HG03159 (cell line): ENCODE results near the gene ANKRD36.
"Not testable (repeated sequence)": the region's sequence is repeated elsewhere in the genome, so short reads cannot be mapped to it uniquely, and the experiment has no call there.

Source experiments
- ATAC-seq: cut with Tn5 transposase; IDR thresholded peaks from one replicate; pipeline ENCODE4 v1.9.1; 2021; ENCODE audit warnings: mild to moderate bottlenecking, moderate library complexity; ENCODE audit not compliant: unreplicated experiment

The ANKRD36 gene

DNA sequence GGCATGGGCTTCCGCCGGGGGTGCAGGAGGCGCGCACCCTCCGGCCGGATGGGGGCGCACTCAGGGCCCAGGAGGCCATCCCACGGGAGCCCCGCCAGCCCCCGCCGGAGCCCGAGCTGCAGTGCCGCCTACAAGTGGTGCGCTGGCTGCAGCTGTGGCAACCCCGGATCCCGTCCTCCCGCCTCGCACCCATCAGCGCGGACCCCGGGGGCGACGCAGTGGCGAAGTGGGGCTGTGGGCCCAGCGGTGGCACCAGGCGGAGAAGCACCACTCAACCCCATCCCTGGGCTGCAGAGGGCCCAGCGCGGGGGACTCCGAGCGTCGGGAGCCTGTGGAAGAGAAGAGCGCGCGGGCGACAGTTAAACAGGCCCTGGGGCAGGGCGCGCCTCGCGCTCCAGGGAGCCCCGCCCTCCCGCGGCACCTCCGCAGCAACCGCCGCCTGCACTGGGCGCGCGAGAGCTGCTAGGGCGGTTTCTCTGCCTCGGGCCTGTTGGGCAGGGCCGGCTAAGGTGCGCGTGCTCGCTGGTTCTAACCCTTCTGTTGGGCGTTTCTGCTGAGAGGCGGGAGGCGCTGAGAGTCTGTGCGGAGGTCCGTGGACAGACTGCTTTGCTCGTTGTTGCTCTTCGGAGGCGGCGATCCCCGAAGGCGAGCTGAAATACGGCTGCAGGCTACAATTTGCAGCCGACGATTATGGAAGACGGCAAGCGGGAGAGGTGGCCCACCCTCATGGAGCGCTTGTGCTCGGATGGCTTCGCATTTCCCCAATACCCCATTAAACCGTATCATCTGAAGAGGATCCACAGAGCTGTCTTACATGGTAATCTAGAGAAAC, at the start of gene ANKRD36:
Gene ANKRD36 (plus strand): TSS at position 104 of the 832 bp plus-strand sequence. CDS start 587 bp downstream, at position 691.
- peak; percentile 93 for ATAC-seq

DNA sequence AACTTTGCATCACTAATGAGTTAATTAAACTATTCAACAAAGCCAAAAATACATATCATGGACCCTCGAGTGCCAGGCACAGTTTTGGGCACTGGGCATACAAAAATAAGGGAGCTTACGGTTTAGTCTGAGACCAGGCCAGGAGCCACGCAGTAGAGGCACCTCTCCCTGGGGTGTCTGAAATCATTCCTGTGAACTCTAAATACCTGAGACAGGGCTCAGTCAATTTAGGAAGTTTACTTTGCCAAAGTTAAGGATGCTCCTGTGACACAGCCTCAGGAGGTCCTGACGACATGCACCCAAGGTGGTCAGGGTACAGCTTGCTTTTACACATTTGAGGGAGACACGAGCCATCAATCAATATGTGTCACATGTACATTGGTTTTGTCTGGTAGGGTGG, 46.9 kb upstream of the ANKRD36 start:
- ATAC-seq, result not testable (repeated sequence)

GRCh38 chr2:97067279-97068004, 45.5 kb upstream of the ANKRD36 start:
- ATAC-seq, result no peak

- ATAC-seq, result no peak
Observed at GRCh38 chr2:97068074-97068473, 44.9 kb upstream of the ANKRD36 start.

DNA sequence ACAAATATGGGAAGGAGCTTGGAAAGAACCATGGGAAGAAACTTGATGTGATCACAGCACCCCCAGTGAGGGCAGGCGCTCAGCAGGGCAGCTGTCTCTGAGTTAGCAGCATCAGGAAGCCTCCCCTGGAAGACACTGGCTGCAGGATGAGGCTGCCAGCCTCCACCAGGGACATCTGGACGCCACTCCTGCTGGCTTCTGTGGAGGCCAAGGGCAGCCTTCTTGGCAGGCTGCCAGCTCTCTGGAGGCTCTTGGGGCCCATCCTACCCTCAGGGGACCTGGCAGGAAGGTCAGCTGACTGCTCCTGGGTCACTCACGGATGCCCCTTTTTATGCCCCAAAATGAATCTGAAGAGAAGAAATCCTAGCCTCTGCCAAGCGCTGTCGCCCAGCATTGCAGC, 44.2 kb upstream of the ANKRD36 start:
- ATAC-seq, result not testable (repeated sequence)

- ATAC-seq, result not testable (repeated sequence)
Observed at GRCh38 chr2:97070915-97071314, 42.0 kb upstream of the ANKRD36 start.

GRCh38 chr2:97077213-97077612, 35.7 kb upstream of the ANKRD36 start:
- ATAC-seq, result not testable (repeated sequence)

- ATAC-seq, result not testable (repeated sequence)
Observed at GRCh38 chr2:97080855-97081254, 32.1 kb upstream of the ANKRD36 start.

DNA sequence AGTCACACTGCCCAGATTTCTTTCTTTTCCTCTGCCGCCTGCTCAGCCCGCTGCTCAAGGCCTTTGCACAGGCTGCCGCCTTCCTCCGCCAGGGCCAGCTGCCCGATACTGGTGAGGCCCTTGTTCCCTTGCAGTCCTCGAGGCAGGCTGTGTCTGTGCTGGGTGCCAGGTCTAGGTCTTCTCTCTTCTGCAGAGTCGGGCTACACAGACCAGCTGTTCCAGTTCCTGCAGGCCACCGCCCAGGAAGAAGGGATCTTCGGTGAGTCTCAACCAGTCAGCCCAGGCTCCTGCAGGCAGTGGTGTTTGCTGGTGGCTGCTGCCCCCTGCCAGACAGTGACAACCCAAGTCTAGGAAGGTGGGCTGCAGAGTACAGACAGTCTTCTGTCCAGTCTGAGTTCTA, 30.7 kb upstream of the ANKRD36 start:
- not testable (repeated sequence) for ATAC-seq

GRCh38 chr2:97083516-97083915, 29.4 kb upstream of the ANKRD36 start:
- ATAC-seq, result not testable (repeated sequence)

DNA sequence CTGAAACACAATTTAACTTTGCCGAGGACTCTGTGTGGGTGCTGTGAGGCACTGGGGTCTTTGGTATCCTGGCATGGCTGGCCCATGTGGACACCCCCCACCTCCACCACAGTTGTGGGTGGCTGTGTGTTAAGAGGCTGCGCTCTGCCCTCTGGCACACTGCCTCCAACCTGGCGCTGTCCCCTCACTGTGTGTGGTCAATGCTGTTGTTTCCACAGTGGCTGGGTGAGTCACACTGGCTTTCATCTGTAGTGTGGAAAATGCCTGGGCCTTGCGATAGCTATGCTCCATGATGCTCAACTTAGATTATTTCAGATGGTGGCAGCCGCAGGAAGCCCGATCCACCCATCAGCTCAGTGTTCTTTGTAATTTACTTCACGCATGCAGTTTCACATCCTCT, 27.9 kb upstream of the ANKRD36 start:
- ATAC-seq, result not testable (repeated sequence)

DNA sequence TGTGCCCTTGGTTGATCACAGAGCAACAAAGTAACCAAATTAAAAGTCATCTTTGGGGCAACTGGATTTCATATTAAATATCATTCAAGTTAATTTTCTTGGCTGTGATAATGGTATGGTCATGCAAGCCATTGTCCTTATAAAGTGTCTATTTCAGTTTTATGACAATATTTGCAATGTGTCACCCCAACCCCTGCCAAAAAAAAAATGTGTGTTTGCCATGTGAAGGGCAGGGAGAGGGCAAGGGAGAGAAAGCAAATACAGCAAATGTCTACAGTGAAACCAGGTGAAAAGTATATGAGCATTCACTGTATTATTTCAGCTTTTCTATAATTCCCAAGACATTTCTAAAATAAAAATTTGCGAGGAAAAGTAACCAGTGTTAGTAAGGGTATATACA, 24.2 kb upstream of the ANKRD36 start:
- not testable (repeated sequence) for ATAC-seq

- ATAC-seq, result not testable (repeated sequence)
Observed at GRCh38 chr2:97092946-97093345, 20.0 kb upstream of the ANKRD36 start.

DNA sequence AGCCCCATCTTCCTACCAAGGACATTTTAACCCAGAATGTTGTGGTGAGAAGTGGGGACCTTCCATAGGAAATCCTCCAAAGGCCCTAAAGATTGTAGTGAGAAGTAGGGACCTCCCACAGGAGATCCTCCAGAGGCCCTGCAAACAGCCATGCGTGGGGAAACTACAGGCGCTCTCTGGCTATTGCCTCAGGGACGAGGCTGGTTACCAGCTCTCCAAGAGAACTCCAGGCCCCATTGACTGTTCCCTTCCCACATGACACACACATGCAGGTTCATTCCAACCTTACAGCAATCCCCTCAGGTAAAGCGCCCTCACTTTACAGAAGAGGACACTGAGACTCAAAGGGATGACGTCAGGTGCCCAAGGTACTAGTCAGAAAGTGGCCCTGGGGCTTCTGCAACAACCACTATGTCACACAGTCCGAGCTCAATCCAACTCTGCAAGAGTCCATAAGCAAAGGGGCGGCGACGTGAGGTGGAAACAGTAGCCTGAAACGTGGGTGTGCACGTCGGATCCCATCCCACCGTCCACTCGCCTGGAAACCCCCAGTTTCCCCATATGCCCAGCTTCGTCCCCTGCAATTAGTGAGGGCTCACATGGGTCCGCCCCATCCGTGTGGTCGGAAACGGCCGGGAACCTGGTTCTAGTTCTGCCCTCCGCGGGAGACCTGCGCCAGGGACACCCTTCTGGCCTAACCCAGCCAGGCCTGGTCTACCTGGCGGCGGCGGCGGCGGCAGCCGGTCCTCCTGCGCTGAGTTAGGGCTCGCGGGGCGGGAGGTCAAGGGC, 18.8 kb upstream of the ANKRD36 start:
- ATAC-seq, result peak; percentile 22

GRCh38 chr2:97094772-97095611, 18.0 kb upstream of the ANKRD36 start, which contains the start of gene FAHD2B:
Gene FAHD2B, minus strand, starts transcription at chr2:97094882. Its CDS starts 3,176 bp downstream, at chr2:97091706.
- ATAC-seq, result peak; percentile 79

DNA sequence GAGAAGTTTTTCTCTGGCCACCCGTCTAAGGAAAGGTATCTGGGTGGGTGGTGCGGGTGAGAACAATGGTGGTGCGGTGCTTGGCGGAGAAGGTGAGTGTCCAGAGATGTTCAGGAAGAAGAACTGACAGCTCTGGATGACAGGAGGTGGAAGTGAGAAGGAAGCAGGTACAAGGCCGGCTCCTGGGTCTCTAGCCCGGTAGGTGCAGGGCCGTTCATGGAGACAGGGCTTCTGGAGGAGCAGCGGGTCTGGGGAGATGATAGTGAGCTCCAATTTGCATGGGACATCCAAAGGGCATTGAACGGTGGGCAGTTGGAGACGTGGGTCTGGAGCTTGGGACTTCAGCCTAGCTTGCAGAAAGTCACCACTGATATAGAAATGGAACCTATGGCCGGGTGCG, 17.3 kb upstream of the ANKRD36 start:
- ATAC-seq, result no peak

GRCh38 chr2:97098786-97099372, 14.1 kb upstream of the ANKRD36 start:
- not testable (repeated sequence) for ATAC-seq

DNA sequence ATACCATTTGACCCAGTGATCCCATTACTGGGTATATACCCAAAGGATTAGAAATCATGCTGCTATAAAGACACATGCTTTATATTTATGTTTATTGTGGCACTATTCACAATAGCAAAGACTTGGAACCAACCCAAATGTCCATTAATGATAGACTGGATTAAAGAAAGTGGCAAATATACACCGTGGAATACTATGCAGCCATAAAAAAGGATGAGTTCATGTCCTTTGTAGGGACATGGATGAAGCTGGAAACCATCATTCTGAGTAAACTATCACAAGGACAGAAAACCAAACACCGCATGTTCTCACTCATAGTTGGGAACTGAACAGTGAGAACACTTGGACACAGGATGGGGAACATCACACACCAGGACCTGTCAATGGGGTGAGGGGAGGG, 6.1 kb upstream of the ANKRD36 start:
- not testable (repeated sequence) for ATAC-seq

- not testable (repeated sequence) for ATAC-seq
Observed at GRCh38 chr2:97111246-97111645, 1.7 kb upstream of the ANKRD36 start.
